Glomerular visceral epithelial cell (primary cell): ENCODE results near the gene SFMBT2.

Source experiments
- DNase-seq: peaks from one replicate; pipeline ENCODE4 v3.0.0-alpha.2; 2016; ENCODE audit errors: extremely low spot score

Gene SFMBT2

DNA sequence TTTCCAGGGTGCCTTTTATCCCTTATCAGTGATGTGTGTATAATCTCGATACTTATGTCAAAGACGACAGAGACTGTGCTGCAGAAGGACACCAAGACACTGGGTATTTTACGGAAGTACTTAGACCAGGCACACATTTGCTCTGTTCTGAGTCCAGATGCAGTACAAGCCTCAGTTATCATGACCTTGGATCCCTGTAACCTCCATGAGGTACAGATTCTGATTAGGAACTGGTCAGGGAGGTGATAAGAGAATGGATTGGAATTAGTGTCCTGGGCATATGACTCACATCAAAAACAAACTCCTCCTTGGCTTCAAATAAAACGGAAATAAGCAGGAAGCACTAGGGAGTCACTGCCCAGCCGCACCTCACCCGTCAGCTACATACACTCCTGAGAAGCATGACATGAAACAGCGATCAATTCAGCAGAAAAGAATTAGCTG lies 146.5 kb downstream of the SFMBT2 start:
- no peak for DNase-seq

DNA sequence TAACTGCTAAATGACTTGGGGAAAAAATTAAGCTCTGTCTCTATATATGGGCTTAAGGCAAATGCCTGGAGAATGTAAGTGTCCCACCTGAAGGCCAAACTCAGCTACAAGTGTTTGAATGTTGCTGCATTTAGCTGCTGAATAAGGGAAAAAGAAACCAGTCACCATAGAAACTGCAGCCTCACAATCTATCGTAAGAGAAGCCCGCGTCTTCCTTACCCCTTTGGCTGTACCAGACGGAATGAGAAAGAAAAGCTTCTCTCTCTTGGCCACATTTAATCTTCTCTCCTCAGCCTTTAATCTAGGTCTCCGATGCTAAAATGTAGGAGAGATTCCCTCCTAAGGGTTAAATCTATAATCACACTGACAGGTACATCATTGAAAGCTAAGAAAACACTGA lies 147.2 kb downstream of the SFMBT2 start:
- DNase-seq = no peak

DNA sequence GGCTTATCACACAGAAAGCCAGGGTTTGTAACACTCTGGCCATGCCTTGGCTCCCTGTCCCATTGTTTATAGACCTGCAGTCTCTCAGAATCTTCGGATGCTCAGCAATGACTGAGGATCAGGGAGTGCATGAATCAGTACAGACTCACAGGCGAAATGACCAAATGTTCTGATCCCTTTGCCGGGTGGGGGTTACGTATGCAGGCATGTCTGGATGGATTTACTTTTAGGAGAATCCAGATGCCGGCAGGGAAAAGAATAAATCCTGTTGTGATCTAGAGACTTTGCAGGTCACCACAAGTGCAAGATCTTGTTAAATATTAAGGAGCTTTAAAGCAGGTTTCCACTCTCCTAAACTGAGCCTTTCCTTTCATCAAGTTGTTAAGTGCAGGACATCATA lies 149.5 kb downstream of the SFMBT2 start:
- no peak for DNase-seq

- no peak for DNase-seq
These were observed 149.9 kb downstream of the SFMBT2 start for GRCh38 chr10:7260912-7261311.

DNA sequence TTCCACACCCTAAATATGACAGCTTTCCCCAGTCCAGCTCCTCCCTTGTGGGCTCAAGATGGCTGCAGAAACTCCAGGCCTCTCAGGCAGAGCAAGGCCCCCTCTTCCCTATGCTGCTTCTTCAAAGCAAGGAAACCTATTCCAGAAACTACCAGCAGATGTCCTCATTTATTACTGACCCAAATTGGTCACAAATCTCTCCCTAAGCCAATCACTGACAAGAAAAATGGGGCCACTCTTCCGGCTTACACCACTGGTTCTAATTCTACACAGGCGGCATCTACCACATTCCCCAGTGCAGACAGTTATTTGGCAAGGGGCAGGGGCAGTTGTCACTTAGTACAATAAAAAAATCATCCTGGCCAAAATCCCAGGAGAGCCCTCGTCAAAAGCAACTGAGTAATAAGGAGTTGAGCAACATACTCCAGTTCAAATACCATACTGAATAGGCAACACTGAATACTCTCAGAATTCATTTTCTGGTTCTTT lies 150.4 kb downstream of the SFMBT2 start:
- DNase-seq = no peak

DNA sequence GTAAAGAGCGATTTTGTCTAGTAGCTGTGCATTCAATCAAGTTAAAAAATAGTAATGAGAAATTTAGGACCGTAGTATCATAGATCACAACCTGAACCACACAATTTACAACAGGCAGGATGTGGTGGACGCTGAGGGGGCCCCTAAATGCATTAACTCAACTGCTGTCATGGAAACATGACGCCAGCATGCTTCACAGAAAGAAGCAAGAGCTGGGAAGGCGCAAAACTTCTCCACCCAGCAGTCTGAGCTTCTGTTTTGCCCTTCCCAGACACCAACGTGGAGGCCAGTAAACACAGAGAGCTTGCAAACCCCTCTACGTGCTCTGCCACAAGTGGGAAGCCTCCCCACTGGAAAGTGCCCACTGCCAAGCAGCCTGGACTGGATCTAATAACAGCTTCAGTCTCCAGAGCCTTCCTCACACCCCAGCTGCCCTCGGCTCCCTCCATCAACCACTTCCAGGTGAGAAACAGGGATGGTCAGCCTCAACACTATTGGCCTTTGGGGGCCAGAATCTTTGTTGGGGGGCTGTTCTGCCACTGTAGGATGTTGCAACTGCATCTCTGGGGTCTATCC lies 151.8 kb downstream of the SFMBT2 start:
- no peak for DNase-seq

GRCh38 chr10:7255517-7255916 lies 155.3 kb downstream of the SFMBT2 start:
- no peak for DNase-seq

GRCh38 chr10:7251696-7252465 lies 159.0 kb downstream of the SFMBT2 start:
- no peak for DNase-seq

DNA sequence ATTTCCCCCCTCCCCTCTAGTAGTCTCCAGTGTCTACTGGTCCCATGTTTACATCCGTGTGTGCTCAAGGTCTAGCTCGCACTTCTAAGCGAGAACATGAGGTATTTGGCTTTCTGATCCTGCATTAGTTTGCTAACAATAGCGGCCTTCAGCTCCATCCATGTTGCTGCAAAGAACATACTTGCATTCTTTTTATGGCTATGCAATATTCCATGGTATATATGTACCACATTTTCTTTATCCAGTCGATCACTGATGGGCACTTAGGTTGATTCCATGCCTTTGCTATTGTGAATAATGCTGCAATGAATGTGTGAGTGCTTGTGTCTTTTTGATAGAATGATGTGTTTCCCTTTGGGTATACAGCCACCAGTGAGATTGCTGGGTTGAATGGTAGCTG lies 160.6 kb downstream of the SFMBT2 start:
- DNase-seq = no peak

- DNase-seq = no peak
These were observed 162.2 kb downstream of the SFMBT2 start for GRCh38 chr10:7248585-7249164.

GRCh38 chr10:7248148-7248547 lies 162.7 kb downstream of the SFMBT2 start:
- no peak for DNase-seq

DNA sequence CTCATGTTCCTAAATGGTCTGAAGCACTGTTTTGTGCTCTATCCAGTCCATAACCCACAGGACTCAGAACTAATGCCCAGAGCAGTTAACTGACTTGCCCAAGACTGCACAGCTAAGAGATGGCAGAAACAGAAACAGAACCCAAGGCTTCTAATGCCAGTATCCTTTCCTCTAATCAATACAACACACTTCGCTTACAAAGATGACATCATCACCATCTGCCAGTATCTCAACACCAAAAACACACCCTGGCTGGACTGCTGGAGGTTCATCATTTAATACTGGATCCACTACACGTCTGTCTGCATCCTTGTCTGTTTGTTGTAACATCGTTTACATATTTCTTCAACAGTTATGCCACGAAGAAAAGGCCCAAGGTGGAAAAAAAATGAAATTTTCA lies 165.3 kb downstream of the SFMBT2 start:
- no peak for DNase-seq

DNA sequence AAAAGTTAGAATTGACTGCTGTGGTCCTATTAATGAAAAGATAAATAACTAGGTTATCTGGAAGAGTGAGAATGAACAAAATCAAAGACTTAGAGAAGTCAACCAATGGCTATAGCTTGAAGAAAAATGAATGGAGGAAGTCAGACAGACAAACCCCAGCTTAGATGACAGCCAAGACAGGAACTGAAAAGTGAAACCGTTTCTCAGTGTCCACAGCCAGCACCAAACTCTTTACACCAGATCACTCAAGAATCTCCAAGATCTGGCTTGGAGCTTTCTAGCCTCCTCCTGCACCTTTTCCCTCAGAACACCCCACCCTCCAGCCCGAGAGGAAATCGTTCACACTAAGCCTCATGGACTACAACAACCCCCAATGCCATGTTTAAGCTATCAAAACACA lies 167.0 kb downstream of the SFMBT2 start:
- DNase-seq = no peak

DNA sequence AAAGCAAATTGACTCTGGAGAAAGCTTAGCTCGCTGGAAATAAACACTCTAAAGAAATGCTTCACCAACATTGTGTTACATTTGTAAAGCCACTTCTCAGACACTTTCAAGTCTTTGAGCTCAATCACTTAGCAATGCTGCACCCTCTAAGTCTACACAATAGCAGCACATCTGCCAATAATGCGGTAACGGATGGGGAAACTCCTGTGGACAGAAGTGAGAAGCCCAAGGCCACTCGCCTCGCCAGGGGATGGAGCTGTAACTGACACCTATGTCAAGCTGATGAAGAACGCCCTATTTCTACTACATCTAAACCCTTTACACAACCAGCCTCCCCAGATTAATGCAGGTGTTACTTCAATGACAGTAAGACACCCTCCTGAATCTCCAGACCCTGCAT lies 167.7 kb downstream of the SFMBT2 start:
- DNase-seq = no peak

- DNase-seq = no peak
These were observed 171.4 kb downstream of the SFMBT2 start for GRCh38 chr10:7239312-7239985.

GRCh38 chr10:7235376-7235775 lies 175.5 kb downstream of the SFMBT2 start:
- DNase-seq = no peak

- DNase-seq = no peak
These were observed 176.7 kb downstream of the SFMBT2 start for GRCh38 chr10:7234109-7234508.

- no peak for DNase-seq
These were observed 177.4 kb downstream of the SFMBT2 start for GRCh38 chr10:7233259-7233991.

DNA sequence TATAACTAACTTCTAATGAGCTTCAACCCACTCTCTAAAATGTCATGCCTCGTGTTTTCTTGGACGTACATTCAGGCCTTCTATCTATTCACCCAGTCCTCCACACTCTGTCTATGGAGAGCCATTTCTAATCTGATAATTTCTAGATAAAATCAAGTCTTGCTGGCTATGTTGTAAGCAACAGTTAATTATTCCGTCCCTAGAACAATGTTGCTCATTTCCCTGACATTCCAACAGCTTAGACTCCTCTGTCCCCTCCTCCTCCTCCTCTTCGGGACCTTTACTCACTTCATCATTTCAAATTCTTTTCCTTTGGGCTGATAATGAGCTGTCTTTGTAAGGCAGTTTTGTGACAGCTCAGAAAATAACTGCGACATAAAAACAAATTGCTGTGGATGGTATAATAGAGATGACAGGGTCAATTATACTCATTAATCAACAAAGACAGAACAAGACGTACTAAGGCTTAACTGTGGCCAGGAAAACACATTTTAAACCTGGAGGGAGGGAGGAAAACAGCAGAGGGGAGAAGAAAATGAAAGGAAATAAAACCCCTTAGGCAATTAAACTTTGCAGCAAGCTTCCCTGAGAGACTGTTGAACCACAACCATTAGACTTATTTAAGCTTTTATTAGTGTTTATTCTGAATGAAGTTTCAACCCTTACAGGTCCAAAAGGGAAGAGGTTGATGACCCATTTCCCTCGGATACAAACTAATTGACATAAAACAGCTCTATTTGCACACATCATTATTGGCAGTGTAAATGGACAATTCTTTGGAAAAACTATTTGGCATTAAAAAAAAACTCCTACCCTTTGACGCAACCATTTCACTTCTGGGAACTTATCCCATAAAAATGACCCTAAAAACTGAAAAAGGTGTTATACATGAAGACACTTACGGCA lies 179.1 kb downstream of the SFMBT2 start:
- DNase-seq = no peak

DNA sequence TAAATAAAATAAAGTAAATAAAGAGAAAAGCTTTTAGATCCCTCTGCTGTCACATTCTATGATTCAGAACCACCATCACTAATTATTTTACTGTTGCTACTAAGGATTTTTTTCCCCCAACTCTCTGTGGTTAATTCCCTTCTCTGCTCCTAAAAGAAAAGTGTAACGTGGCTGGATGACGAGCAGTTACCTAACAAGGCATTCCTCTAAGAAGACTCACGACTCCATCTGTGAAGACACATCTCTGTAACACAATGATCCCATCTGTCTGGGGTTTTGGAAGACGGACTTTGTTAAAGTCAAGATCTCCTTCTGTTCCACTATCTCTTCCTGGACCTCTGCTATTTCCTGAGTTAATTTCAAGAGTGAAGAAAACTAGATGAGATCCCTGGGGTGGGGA lies 179.9 kb downstream of the SFMBT2 start:
- DNase-seq = no peak

DNA sequence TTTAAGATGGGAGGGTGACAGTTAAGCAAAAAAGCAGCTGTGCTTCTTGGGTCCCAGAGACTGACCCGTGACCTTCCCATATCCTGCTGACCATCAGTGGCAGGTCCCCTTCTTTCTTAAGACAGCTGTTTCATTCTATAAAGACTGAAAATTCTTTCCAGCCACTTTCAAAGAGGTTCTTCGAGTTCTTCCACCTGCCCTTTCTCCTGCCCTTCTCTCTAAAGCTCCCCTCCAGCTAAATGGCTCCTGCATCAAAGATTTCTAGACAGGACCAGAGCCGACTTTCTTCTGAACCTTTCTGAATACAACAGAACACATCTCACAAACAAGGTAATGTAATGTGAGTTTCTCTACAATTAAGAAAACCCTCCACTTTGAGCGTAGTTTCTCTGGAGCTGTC lies 180.8 kb downstream of the SFMBT2 start:
- no peak for DNase-seq
